Activated CD4-positive, CD25-positive, alpha-beta regulatory T cell treated with anti-CD3 and anti-CD28 coated beads, Interleukin-2, amount 50 U/mL, for 24 hours (primary cell): ENCODE data around the gene DCXR.

Source experiments
- ATAC-seq, 2 donors: fragments of 150-1000 bp; cut with Tn5 transposase; one replicate each; pipeline ENCODE4 v1.10.0; 2021; ENCODE audit warnings: mild to moderate bottlenecking in 1 of 2, moderate library complexity in 1 of 2

The DCXR gene

DNA sequence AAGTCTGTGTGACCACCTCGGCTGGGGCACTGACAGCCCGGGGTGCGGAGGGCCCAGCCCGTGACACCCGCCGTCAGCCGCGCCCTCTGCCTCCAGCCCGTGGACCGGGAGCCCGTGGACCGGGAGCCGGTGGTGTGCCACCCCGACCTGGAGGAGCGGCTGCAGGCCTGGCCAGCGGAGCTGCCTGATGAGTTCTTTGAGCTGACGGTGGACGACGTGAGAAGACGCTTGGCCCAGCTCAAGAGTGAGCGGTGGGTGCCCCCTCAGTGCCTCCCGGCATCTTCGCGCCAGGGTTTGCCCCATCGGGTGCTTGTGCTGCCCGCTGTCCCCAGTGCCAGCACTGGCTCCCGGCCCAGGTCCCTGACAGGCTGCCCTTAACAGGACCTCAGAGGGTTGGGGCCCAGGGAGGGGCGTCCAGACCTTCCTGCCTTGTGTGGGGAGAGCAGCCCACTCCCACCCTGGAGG lies 28.5 kb downstream of the DCXR start:
- no peak for ATAC-seq

DNA sequence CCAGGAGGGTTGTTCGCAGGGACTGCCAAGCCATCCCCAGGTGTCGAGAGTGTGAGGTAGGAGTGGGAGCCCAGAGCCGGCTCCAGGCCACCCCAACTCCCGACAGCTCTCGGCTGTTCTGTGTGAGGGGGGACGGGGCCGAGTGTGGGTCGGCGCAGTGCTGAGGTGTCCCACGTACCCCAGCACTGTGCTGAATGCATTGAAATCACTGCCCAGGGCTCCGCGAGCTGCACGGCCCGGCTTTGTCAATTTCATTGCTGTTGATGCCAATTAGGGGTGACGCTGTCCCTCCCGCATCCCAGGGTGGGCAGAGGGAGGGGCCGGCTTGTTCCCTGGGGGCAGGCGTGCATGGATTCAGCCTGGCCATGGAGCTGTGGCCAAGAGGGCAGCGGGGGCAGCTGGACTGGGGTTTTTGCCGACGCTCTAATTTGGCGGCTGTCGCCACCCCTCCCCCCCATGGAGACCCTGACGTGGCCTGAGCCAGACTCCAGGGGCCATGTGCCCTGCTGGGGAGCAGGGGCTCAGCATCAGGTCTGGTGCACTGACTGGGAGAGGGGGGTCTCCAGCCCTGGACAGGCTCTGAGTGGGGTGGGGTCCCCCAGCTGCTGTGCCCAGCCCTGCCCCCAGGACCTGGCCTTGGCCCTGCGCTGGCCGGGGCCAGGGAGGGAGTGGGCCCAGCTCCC lies 29.1 kb downstream of the DCXR start:
- no peak for ATAC-seq

DNA sequence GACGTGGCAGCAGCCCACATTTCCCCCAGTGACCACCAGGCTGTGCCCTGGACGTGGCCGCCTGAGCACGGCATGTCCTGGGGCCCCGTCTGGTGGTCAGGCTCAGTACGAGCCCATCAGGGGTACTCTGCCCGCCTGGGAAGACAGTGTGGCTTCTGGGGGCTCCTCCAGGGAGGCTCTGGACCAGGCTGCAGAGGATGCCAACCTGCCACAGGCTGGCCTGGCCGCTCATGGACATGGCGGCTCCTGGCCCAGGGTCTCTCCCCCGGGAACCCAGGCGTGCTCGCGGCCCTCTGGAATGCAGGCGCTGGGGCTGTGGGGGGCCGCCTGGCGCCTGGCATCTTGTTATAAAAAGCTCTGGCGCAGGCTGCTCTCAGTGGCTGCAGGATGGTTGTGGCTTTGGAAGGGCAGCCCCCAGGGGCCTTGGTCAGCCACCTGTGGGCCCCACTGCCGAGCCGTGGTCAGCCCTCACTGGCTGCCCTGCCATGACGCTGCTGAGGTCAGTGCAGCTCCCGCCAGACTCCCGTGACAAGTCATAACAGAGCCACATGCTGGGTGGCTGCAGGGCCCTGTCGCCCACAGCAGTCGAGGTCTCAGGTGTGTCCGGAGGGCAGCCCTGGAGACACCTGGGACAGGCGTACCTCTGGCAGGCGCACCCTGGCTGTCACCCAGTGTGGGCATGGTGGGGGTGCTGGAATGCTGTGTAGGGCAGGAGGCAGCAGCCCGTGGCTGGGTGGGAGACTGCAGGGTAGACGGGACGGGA lies 29.8 kb downstream of the DCXR start:
- ATAC-seq, result no peak

DNA sequence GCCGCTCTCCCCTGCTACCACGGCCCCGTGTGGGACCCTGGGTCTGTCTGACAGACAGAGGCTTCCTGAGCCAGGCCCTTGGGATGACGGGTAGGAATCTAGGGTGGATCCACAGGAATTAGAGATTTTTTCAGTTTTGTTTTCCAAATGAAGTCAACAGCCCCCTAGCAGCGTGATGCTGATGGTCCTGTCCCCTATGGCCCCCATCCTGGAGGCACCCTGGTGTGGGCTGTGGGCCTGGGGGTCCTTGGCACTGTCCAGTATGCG lies 30.3 kb downstream of the DCXR start:
- ATAC-seq, result no peak

DNA sequence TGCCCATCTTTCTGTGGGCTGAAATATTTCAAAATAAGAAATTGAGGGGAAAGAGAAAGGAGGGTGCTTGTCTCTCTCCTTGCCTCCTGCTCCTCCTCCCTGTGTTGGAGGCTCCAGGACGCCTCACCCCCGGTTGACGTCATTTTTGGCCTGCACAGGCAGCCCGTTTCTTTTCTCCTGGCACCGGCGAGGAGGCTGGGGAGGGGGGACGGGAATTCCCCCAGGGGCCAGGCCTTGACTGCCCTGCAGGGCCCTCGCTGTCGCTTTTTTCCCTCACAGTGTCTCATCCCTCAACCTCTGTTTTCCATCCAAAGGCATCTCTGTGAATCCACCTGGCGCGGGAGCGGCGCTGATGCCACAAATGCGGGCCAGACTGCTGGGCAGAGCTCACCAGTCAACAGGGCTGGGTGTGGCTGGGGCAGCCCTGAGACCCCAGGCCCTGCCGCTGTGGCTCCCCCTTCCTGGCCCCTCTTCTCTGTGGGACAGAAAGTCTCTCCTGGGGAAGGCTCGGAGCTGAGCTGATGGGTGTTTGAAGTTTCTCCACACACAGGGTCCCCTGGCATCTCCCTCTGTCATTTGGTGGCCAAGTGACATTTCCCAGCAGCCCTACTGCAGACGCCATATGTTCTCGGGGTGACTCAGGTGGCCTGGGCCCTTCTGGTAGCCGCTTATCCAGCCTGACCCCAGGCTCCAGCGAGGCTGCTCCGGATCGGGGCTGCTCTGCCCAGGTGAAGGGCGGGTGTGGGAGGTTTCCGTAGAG lies 30.8 kb downstream of the DCXR start:
- ATAC-seq, result no peak

DNA sequence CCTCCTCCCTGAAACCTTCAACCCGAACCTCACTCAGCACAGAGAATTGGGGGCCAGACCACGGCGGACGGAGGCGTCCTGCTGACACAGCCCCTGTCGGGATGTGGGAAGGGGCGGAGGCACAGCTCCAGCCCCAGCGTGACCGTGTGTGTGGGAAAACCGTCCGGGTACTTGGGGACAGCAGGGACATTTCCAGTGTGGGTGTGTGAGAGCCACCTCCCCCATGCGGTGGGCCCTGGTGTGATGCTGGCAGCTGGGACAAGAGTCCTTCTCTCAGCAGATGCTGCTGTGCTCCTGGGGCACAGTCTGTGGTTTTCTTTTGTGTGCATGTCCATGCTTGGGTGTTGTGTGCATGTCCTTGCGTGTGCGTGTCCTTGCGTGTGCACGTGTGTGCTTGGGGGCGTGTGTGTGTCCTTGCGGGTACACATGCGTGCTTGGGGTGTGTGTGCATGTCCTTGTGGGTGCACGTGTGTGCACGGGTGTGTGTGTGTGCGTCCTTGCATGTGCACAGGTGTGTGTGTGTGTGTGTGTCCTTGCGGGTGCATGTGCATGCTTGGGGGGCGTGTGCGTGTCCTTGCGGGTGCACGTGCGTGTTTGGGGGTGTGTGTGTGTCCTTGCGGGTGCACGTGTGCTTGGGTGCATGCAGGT lies 31.7 kb downstream of the DCXR start:
- no peak for ATAC-seq

DNA sequence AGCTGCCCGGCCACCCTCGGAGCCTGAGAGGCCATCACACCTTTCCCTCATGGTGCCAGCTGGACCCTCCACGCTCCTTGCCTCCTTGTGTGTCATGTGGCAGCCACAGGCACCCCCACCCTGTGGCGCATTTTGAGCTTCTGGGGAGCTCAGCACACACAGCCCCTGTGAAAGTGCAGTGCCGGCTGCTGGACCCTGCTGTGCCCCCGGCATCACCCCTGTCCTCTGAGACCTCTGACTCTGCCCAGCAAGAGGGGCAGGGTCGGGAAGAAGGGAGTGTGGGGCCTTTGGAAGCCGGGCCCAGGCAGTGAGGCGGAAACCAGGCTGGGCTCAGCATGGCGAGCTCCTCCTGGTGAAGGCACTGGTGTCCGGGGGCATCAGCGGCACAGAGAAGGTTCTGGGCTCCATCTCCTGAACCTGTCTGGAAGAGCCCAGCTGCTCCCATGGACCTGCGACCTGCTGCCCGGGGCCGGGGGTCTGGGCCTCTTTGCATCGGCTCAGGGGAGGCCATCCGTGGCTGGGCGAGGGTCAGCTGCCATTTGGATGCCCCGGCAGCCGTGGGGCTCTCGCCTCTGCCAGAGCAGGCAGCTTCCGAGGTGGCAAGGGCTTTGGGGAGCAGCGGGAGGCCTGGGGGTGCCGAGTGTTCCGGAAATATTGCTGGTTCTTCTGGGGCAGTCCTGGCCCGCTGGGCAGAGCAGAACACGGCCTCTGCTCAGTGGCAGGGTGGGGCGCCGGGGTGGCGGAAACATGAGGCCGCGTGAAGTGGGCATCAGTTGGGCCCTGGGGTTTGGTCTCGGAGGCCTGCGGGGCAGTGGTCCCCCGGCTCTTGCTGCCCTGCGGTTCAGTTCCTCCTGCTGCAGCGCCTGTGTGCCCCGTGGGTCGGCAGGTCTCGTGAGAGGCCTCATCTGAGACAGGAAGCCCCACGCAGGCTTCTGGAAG lies 32.7 kb downstream of the DCXR start:
- no peak for ATAC-seq

DNA sequence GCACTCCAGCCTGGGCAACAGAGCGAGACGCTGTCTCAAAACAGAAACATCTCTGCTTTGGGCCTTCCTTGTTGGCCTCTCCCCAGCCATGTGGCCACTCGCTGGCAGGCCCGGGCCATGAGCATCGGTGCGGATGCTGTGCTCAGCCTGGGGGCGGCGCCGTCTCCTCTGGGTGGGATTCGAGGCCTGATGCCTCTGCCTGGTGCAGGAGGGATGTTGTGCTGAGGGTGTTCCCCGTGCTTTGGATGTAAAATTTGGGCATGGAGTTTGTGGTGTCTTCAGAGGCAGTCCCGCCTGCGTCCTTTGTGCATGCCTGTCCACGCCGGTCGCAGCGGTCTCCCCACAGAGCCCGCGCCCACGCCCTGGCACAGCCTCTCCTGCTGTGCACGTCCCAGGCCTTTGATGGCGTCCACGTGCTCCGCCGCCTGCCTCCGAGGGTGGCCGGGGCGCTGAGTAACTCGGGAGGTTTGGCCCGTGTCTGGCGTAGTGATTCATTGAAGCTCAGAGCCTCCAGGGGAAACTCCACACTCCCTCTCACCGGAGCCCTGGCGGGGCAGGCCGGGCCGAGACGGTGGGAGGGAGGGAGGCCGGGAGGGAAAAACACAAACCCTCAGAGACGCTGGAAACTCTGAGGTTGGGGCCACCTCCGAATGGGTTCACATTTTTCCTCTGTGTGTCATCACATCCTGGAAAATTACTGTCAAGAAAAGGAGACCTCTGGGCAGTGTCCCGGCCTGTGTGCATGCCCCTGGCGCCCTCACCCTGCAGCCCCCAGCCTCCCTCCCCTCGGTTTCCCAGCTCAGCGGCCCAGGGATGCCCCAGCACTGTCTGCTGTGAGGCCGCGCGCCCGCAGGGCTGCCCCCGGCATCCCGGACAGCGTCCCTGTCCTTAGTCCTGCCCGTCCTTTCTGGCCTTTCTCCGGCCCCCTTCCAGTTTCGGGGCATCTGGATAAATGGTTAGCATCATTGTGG lies 33.8 kb downstream of the DCXR start:
- peak; percentile 82 for ATAC-seq

DNA sequence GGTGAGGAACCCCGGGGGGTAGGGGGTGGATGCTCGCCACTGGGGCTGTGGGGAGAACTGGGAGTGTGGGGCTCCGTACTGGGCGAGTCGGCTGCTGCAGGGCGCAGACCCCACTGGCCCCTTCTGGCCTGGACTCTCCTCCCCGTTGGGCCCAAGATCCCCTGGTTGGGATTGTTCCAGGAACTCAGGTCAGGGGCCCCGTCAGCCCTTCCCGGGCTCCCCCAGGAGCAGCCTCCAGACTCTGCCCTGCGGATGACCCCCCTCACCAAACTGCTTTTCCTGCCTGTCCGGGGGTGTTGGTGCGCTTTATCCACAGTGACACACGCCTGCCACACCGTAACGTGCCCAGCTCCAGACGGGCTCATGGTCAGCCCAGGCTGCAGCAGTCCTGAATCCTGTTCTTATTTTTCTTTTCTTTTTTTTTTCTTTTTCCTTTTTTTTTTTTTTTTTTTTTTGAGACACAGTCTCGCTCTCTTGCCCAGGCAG lies 35.9 kb downstream of the DCXR start:
- no peak for ATAC-seq

DNA sequence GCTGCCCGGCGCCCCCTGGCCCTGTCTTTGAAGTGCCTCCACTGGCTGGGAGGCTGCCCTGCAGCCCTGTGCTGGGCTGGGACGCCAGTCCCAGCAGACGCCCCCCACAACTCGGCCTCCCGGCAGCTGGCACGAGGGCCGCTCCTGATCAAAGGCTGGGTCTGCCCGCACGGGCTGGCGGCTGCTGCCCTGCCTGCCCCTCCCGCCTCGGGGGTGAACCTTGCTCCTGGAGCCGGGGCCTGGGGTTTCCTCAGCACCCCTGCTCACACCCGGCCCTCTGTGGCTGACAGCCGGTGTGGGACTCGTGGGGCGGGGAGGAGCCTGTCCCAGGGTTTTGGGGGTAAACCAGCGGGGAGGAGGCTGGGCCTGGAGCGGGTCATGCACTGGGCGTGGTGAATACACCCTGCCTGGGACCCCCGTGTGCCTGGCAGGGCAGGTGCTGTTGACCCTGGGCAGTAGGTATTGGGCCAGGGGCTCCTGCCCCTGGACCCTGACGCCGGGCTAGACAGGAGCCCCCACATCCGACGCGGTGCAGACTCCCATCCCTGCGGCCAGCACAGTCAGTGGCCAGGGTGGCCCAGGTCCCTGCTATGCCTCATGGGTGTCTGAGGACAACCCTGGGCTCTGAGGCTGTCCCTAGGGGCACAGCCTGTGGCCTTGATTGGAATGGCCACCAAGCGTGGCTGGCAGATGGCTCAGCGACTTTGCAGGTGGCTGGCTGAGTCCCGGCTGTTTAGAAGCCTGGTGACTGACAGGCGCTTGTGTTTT lies 36.5 kb downstream of the DCXR start:
- no peak for ATAC-seq

DNA sequence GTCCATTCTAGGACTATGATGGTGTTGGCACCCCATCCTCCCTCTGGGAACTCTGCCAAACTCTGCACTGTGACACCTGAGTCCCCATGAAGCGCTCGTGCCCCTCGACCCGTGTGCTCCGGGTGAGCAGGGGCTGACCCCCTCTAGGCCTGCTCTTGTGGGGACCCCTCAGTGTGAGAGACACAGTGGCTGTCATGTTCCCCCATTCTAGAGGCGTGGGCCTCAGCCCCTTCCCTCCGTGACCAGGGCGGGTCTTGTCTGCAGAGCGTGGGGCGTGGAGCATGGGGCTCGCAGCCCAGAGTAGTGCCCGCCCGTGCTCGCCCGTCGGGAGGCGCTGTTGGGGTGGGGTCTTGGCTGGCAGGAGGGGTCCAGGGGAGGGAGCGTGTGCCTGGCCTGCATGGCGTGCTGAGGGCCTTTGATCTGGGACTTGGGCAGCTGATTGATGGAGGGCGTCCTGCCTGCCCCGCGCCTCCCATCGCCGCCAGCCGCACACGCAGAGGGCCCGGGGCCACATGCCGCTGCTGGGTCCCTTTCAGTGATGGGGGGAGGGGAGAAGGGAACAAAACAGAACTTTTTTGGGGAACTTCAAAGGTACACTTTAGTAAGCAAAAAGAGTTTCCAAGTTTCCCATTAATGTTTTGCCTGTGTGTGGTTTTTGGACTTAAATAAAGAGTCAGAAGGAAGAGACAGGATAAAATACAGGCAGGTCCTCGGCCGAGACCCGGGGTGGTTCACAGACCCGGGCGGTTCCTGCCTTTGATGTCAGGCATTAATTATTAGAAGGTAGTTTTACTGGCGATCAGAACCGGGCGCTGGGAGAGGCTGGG lies 37.3 kb downstream of the DCXR start:
- no peak for ATAC-seq

DNA sequence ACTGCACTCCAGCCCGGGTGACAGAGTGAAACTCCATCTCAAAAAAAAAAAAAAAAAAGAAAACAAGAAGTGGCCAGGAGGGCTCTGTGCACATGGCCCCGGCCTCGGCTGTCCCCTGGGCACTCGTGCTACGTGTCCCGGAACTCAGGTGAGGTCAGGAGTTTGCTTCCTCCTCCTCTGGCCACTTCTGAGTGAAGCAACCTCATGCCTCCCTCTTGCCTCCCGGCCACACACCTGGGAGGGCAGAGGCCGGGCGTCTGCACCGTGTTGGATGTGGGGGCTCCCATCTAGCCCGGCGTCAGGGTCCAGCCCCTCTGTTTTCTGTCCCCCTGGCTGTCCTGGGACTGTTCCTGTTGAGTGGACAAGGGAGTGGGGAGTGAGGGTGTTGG lies 37.9 kb downstream of the DCXR start:
- ATAC-seq, result no peak

DNA sequence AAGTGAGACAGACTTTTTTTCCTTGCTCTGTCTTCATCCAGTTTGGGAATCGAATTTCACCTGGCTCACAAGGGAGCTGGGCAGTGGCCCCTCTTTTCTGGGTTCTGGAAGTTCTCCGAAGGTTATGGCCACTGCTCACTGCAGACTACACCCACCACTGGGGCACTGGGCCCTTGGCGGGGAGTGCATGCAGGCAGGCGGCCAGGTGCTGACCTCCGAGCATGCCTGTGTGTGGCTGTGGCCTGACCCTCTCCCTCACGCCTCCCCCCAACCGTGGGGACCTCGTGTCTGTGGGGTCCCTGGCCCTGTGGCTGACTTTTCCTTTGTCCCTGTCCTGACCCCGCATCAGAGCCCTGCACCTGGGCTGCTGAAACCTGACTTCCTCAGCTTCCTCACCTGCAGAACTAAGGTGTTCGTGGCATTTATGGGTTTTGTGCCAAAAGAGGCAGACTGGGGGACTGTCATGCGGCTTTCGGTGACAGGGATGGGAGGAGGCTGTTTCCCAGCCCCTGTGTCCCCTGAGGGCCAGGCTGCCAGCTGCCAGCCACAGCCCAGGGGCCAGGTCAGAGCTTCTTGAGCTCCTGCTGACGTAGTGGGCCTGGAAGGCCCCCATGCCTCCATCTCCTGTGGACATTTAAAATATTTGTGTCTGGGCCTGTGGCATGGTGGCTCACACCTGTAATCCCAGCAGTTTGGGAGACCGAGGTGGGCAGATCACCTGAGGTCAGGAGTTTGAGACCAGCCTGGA lies 38.6 kb downstream of the DCXR start:
- no peak for ATAC-seq

DNA sequence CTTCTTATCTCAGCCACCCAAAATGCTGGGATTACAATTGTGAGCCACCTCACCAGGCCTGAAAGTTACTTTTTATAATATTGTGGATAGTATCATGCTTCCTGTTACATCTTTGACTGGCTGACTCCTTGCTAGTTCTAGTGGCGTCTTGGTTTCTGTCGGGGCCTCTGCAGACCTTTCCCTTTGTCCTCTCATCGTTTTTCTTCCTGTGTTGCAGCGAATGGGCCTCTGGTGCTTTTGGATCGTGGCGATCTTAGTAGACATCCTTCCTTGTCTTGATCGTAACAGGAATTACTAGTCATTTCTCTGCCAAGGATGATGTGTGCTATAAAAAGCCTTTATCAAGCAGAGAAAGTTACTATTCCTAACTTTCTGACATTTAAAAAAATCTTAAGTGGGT lies 39.3 kb downstream of the DCXR start:
- no peak for ATAC-seq

DNA sequence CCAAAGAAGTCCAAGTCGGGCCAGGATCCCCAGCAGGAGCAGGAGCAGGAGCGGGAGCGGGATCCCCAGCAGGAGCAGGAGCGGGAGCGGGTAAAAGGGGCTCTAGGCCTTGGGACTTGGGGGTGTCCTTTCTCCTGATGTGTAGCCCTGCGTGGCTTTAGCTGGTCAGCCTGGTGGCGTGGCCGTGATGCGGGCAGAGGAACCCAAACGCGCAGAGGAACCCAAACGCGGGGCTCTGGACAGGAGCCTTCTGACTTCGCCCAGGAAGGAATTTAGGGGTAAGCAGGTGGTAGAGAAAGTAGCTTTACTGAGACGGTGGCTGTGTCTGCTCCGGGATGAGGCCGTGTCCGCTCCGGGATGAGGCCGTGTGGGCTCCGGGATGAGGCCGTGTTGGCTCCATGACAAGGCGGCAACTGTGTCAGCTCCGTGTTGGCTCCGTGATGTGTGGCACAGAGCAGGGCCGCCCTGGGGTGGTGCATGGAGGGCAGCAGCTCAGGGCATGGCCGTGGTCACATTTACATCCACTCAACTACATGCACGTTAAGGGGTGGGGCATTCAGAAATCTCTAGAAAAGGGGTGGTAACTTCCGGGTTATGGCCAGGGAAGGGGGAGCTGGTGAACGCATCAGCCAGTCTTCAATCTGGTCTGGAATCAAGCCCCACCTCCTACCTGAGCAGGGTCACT lies 40.6 kb downstream of the DCXR start:
- no peak for ATAC-seq

DNA sequence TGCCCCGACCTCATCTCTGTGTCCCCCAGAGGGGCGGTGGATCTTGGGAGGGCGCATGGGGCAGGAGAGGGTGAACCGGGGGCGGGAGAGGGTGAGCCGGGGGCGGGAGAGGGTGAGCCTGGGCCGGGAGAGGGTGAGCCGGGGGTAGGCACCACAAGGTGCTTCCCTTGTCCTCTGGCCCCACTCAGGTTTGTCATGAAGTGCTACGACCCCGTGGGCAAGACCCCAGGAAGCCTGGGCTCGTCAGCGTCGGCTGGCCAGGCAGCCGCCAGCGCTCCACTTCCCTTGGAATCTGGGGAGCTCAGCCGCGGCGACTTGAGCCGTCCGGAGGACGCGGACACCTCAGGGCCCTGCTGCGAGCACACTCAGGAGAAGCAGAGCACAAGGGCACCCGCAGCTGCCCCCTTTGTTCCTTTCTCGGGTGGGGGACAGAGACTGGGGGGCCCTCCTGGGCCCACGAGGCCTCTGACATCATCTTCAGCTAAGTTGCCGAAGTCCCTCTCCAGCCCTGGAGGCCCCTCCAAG lies 41.2 kb downstream of the DCXR start:
- no peak for ATAC-seq

DNA sequence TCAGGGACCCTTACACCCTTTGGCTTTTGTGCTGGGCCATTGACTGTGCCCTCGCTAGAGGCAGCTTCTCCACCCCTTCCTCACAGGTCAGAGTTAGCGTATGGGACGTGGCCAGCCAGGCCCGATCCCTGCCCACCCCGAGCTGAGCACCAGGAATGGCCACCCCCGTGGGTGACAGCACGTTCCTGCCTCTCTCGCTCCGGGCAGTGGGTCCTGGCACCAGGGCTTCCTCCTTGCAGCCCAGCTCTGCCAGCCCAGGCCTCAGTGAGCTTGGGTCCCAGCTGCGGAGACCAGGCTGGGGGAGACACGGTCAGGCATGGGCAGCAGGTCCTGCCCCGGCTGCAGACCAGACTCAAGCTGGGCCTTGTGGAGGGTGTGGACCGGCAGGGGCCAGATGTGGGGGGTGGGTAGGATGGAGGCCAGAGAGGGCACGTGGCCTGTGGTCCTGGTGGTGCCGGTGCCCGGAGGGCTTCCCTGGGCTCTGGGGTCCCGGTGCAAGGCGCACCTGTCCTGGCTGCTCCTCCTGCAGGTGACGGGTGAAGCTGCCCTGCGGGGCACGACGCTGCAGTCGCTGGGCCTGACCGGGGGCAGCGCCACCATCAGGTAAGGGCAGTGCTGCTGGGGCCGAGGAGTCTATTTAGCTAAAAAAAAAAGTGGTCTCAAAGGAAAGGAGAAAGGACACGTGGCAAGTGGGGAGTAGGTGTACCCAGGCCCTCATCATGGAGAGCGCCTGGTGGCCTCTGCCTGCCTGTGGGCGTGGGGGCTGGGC lies 41.9 kb downstream of the DCXR start:
- ATAC-seq, result no peak
